Ecto neural progenitor cell (in vitro differentiated cells): ENCODE measurements around the gene ZNF407.
"Not testable (repeated sequence)": the region's sequence is repeated elsewhere in the genome, so short reads cannot be mapped to it uniquely, and the experiment has no call there.

Experiments
- DNase-seq: peaks from one replicate; pipeline ENCODE4 v3.0.0-alpha.2; 2018; ENCODE audit warnings: low spot score

Gene ZNF407

DNA sequence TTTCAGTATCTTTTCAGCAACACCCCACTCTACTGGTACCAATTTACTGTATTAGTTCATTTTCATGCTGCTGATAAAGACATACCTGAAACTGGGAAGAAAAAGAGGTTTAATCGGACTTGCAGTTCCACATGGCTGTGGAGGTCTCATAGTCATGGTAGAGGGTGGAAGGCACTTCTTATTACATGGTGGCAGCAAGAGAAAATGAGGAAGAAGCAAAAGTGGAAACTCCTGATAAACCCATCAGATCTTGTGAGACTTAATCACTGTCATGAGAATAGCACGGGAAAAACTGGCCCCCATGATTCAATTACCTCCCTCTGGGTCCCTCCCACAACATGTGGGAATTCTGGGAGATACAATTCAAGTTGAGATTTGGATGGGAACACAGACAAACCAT lies 374.1 kb downstream of the ZNF407 start:
- not testable (repeated sequence) for DNase-seq

GRCh38 chr18:74972354-74972753 lies 374.7 kb downstream of the ZNF407 start:
- DNase-seq = no peak

DNA sequence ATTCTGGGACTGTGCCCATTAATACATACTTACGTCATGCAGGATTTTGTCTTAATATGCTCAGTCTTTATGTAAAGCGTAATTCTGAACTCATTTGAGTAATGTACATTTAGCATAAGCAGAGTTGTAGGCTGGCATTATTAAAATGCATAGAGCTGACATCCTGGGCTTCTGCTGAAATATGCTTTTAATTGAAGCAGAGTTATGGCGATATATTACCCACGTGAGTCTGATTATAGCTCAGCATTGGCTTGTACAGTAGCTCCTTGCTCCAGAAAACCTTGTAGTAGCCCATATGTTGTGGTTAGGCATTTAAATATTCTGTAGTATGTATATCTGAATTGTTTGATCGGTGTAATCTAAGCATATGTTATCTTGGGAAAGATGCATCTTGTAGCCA lies 377.3 kb downstream of the ZNF407 start:
- no peak for DNase-seq

GRCh38 chr18:74976331-74976909 lies 378.8 kb downstream of the ZNF407 start:
- DNase-seq = no peak

DNA sequence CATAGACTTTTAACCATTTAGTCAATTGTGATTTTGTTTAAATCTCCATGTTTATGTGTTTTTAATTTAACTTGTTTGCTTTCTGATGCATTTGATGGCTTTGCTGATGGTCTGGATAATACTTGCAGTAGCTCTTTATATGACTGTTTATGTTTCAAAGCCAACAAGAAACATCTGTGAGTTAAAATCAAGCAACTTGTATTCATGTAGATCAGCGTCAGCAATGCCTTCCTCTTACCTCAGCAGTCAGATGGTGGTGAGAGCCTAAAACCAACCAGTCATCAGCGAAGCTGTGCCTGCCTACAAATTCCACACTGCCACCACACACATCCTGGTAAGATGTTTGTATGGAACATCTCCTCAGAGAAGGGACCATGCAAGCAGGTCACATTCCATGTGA lies 379.4 kb downstream of the ZNF407 start:
- no peak for DNase-seq

GRCh38 chr18:74980669-74981068 lies 383.0 kb downstream of the ZNF407 start:
- DNase-seq = no peak

GRCh38 chr18:74981476-74981875 lies 383.8 kb downstream of the ZNF407 start:
- DNase-seq = no peak

GRCh38 chr18:74982946-74983635 lies 385.4 kb downstream of the ZNF407 start:
- DNase-seq = no peak

DNA sequence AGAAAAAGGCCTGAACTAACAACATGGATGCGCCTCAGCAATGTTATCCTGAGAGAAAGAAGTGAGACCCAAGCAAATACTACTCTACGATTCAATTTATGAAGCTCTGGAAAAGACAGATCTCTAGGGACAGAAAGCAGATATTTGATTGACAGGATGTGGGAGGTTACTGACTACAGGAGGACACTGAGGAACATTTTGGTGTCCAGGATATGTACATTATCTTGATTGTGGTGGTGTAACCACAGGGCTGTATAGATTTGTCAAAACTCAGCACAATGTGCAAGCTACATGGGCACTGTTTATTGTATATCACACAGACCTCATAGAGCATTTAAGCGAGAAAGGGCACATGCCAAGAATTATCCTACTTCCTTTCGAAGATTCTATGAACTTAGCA lies 391.5 kb downstream of the ZNF407 start:
- DNase-seq = no peak

GRCh38 chr18:74990563-74991081 lies 393.0 kb downstream of the ZNF407 start:
- DNase-seq = no peak

DNA sequence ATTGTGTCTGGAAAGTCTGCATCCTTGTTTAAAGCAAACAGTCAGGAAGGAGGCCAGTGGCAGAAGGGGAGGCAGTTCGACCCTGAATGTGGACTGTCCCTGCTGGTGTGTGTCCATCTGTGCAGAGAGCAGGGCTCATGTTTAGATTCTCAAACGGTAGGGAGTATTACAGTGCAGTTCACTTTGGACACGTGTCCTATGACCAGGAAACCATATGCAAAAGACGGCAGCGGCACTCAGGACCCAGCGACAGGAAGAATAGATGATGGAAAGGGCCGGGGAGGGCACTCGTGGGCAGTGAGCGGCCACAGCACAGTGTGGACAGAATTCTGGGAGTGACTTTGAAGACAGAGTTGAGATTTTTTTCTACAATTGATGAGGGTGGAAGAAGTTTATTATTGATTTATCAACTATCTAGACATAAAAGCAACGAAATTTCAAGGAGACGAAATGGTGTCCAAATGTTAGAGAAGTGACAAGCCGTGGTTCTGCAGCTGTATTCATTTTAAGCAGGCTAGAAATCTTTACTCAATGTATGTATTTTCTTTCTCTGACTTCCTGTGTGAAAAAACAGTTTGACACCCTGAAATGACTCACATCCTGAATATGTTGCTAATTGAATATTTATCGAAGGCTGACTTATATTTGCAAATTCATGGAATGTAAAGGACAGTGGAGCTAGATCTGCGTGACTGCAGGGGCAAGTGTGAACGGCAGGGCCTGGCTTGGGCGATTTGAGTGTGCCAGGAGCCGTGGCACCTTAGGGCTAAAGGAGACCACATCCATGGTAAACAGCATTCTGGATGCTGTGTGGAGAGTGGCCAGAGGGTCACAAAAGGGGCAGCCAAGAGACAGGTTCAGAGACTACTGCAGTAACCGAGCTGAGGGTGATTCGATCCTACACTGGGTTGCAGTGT lies 397.1 kb downstream of the ZNF407 start:
- no peak for DNase-seq

- no peak for DNase-seq
Measured at GRCh38 chr18:74995419-74995736, 397.7 kb downstream of the ZNF407 start.

- DNase-seq = no peak
Measured at GRCh38 chr18:74996055-74996454, 398.4 kb downstream of the ZNF407 start.

DNA sequence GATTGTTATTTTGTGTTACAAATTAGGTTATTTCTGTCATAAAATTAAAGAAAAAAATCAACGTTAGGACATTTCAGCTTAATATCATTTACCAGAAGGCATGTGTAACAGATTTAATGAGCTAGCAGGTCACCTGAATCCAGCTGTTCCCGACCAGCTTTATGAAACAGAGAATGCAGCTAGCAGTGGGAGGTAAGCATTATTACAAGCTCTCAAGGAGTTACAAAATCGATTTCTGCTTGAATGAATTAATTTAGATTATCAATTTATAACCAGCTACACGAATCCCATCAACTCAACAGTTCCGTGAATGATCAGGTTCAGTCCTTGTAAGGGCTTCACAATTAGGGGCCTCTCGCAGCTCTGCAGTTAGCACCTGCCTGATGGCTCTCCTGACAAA lies 399.3 kb downstream of the ZNF407 start:
- DNase-seq = no peak

DNA sequence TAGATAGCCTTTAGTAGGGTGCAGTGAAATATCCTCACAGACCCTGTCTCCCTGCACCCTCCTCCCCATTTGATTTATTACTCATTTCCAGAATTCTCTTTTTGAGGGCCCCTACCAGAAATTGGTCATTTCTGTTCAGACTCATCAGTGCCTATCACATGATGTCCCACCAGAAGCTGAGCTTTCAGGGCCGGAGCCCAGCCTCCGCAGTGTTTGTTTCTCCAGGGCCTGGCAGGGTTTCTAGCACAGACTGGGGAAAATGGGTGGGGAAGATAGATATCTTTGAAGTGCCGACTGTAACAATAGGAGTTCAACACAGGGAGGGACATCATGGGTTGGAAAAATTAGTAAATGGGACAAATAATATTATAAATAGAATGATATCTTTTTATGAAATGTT lies 403.2 kb downstream of the ZNF407 start:
- no peak for DNase-seq

DNA sequence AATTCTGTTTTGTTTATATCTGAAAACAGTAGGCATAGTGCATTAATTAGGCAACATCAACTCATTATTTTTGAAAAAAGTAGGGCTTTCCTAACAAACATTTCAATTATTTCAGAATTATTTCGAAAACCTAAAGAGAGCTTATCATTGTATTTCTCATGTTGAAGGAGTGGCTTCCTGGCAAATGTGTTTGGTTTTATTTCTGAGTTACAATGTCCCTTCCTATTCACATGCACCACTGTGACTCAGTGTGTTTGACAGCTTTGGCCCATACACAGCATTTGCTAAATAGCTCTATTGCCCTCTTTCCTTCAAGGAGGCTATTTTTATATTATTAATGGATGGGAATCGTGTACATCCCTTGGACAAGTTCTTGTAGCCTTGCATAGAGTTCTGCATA lies 405.4 kb downstream of the ZNF407 start:
- DNase-seq = no peak

DNA sequence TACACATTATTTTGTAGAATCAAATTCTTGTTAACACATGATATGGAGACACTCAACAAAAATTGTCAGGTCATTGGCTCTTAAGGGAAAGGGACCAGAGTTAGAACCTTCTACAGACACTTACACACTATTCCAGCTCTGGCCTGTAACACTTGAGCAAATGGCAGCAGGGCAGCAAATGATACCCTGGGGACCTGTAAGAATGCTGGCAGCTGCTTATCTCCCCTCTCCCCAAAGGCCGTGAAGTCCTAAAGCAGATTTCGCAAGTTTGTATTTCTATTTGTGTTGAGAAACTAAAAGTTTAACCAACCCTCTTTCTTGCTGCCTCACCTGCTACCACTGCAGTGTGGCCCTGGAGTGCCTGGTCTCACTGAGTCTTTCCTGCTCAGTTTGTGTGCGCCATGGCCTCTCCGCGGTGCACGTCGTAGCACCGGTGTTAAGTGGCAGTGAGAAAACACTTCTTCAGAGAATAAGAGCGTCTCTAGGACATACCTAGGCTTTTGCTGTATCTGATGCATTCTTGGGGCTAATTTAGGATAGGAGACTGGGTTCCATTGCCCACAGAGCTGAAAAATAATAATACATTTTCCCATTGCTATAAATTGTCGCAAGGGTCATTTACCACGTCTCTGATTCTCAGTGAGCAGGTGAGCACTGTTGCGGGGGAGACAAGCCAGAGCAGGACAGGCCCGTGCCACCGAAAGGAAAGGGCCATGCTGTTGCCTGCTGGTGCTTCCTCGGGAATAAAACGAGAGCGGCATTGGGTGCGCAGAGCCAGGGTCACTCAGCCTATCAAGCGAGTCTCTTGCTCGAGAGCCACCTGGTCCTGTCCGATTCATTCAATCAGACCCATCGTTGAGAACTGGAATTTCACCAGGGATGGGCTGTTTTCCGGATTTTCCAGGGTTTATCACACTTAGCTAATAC lies 406.4 kb downstream of the ZNF407 start:
- no peak for DNase-seq

- DNase-seq = no peak
Measured at GRCh38 chr18:75005626-75006025, 408.0 kb downstream of the ZNF407 start.

DNA sequence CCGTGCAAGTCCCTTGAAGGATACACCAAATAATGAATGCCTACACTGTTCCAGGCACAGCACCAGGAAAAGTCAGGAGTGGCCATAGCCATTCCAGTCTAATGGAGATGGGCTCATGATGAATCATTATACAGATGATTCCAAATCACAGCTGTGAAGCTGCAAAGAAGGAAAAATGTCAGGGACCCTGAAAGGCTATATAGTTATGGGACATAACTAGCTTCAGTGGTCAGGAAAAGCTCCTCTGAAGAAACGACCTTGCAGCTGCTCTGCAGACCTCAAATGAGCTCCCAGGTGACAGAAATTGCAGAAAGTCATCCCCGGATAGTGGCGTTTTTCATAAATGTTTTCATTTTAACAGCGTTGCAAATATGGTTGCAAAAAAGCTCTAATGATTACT lies 410.5 kb downstream of the ZNF407 start:
- no peak for DNase-seq

GRCh38 chr18:75009296-75009695 lies 411.6 kb downstream of the ZNF407 start:
- no peak for DNase-seq

DNA sequence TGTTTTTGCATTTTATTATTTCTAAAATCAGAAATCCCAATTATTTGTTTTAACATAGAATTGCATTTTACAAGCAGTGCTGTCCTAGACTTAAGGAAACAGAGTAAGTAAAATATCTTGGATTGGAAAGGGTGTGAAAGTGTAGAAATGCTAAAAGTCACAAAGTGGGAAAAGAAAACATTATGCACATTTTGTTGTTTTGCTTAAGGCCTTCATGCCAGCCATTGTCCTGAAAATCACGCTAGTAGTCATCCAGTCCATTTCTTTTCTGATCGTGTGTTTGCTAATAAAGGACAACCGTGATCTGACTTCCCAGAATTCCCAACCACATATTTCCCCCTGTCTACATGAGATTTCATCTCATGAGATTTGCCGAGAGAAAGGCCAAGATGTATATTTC lies 412.2 kb downstream of the ZNF407 start:
- no peak for DNase-seq

DNA sequence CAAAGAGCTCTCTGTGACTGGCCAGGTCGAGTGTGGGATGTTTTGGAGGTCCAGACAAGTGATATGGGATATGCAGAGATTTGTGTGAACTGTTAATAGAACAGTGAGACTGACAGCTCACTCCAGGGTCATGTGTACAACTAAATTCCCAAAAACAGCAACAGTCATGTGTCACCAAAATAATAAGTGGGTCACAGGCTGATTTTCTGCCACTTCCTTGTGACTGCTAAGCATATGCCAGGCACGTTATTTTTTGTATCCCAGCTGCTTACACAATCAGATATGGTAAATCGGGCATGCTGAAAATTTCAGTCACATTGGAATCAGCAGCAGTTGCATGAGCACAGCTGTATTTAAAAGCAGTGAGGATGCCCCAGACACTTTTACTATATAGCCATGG lies 412.6 kb downstream of the ZNF407 start:
- no peak for DNase-seq
